ENCODE results near the gene ZNF397. TPM values are rescaled to one million over a fixed set of nuclear protein-coding genes. Genes with fewer than 3 reads are reported as not detected.

The ZNF397 gene
- total and polyA plus RNA-seq, 2 donors from 2014 or later = 15.5 to 28.6 TPM

GRCh38 chr18:35278085-35278484 is 37.3 kb downstream of the ZNF397 start:
- Histone ChIP-seq H3K27ac (ENCODE audit: low read depth in 2 of 2, low read length in 2 of 2) (no peak overlapping the region), H3K4me1 (ENCODE audit: control insufficient read depth in 2 of 3, insufficient read depth in 2 of 3, low read depth in 1 of 3, low read length in 3 of 3) (no peaks in the 10 kb centered on the region), H3K9ac (ENCODE audit: low read length in 3 of 3) (no peak overlapping the region), H3K4me3 (ENCODE audit: low read length in 3 of 3) (no peak overlapping the region), H3K27me3 (ENCODE audit: control insufficient read depth, insufficient read depth, low read length) (no peaks in the 10 kb centered on the region), H3K9me3 (ENCODE audit: control insufficient read depth in 2 of 3, insufficient read depth in 1 of 3, low read length in 3 of 3) (no peaks in the 10 kb centered on the region), H3K36me3 (ENCODE audit: control insufficient read depth in 2 of 3, insufficient read depth in 3 of 3, low read length in 3 of 3) (no peaks in the 10 kb centered on the region)
- TF ChIP-seq, protein P1, sequence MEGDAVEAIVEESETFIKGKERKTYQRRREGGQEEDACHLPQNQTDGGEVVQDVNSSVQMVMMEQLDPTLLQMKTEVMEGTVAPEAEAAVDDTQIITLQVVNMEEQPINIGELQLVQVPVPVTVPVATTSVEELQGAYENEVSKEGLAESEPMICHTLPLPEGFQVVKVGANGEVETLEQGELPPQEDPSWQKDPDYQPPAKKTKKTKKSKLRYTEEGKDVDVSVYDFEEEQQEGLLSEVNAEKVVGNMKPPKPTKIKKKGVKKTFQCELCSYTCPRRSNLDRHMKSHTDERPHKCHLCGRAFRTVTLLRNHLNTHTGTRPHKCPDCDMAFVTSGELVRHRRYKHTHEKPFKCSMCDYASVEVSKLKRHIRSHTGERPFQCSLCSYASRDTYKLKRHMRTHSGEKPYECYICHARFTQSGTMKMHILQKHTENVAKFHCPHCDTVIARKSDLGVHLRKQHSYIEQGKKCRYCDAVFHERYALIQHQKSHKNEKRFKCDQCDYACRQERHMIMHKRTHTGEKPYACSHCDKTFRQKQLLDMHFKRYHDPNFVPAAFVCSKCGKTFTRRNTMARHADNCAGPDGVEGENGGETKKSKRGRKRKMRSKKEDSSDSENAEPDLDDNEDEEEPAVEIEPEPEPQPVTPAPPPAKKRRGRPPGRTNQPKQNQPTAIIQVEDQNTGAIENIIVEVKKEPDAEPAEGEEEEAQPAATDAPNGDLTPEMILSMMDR (IDR thresholded peaks at IDR 0.05; ENCODE audit: borderline replicate concordance, extremely low read depth, insufficient read depth) = no peak
- FAIRE-seq (no peak), DNase-seq (no peak)
- intact Hi-C loops (cut with DNase I) = no loop called here

DNA sequence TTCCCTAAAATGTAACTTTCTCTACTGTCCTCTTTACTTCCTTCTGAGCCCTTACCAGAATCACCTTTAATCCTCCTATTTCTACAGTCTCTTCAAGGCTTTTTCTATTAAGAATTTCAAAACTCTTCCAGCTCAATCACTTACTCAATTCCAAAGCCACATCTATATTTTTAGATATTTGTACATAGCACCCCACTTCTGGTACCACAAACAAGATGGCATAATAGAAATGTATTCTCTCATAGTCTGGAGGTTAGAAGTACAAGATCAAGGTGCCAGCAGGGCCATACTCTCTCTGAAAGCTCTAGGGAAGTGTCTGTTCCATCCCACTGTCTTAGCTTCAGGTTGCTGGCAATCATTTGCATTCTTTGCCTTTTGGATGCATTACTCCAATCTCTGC is 38.1 kb downstream of the ZNF397 start:
- no peak overlapping the region for H3K9ac ChIP-seq (ENCODE audit: low read length in 3 of 3)
- H3K36me3 ChIP-seq (ENCODE audit: control insufficient read depth in 2 of 3, insufficient read depth in 3 of 3, low read length in 3 of 3) = peaks cover 0 to 6% (median 0%) of the 10 kb centered on the region in 3 donors
- H3K4me1 ChIP-seq (ENCODE audit: control insufficient read depth in 2 of 3, insufficient read depth in 2 of 3, low read depth in 1 of 3, low read length in 3 of 3) = no peaks in the 10 kb centered on the region
- TF ChIP-seq, protein P1 (IDR thresholded peaks at IDR 0.05; ENCODE audit: borderline replicate concordance, extremely low read depth, insufficient read depth) = no peak
- no peak overlapping the region for H3K4me3 ChIP-seq (ENCODE audit: low read length in 3 of 3)
- H3K27ac ChIP-seq (ENCODE audit: low read depth in 2 of 2, low read length in 2 of 2) = no peak overlapping the region
- DNase-seq (no peak), FAIRE-seq (no peak)
- H3K9me3 ChIP-seq (ENCODE audit: control insufficient read depth in 2 of 3, insufficient read depth in 1 of 3, low read length in 3 of 3) = no peaks in the 10 kb centered on the region
- H3K27me3 ChIP-seq (ENCODE audit: control insufficient read depth, insufficient read depth, low read length) = no peaks in the 10 kb centered on the region
- intact Hi-C loops (cut with DNase I) = no loop called here

- FAIRE-seq = no peak
- Histone ChIP-seq H3K9me3 (ENCODE audit: control insufficient read depth in 2 of 3, insufficient read depth in 1 of 3, low read length in 3 of 3) (no peaks in the 10 kb centered on the region), H3K4me3 (ENCODE audit: low read length in 3 of 3) (no peak overlapping the region), H3K27me3 (ENCODE audit: control insufficient read depth, insufficient read depth, low read length) (no peaks in the 10 kb centered on the region), H3K36me3 (ENCODE audit: control insufficient read depth in 2 of 3, insufficient read depth in 3 of 3, low read length in 3 of 3) (peaks cover 0 to 6% (median 6%) of the 10 kb centered on the region in 3 donors), H3K27ac (ENCODE audit: low read depth in 2 of 2, low read length in 2 of 2) (no peak overlapping the region), H3K9ac (ENCODE audit: low read length in 3 of 3) (no peak overlapping the region), H3K4me1 (ENCODE audit: control insufficient read depth in 2 of 3, insufficient read depth in 2 of 3, low read depth in 1 of 3, low read length in 3 of 3) (no peaks in the 10 kb centered on the region)
- TF ChIP-seq, protein P1 (IDR thresholded peaks at IDR 0.05; ENCODE audit: borderline replicate concordance, extremely low read depth, insufficient read depth) = no peak
- DNase-seq = no peak
- intact Hi-C loops (cut with DNase I) = no loop called here
These were observed 41.5 kb downstream of the ZNF397 start for GRCh38 chr18:35282353-35282752.
